HG03025 (cell line): ENCODE results near the gene PIK3AP1.
A peak's percentile ranks its signal among the peaks of the same experiment; 100 is the strongest.

ENCODE experiments used
- ATAC-seq: cut with Tn5 transposase; IDR thresholded peaks from one replicate; pipeline ENCODE4 v1.9.1; 2021; ENCODE audit warnings: mild to moderate bottlenecking, moderate library complexity; ENCODE audit not compliant: unreplicated experiment, low FRiP score

PIK3AP1 gene

DNA sequence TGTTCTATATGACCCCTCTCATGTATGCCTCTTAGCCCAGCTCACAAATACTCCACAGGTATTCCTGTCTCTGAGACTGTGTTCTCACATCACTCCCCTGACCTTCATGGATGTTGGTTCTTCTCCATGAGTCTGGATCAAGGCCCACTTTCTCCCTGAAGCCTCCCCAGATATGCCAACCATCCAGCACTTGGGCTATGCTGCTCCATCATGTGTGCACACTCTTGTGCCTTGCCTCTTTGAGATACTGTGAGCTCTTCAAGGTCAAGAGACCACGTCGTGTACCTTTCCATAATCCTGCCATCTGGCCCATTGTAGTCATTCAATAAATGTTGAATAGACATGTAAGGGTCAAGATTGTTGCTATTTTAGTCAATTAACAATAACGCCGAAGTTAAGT lies 103.4 kb downstream of the PIK3AP1 start:
- ATAC-seq = no peak

DNA sequence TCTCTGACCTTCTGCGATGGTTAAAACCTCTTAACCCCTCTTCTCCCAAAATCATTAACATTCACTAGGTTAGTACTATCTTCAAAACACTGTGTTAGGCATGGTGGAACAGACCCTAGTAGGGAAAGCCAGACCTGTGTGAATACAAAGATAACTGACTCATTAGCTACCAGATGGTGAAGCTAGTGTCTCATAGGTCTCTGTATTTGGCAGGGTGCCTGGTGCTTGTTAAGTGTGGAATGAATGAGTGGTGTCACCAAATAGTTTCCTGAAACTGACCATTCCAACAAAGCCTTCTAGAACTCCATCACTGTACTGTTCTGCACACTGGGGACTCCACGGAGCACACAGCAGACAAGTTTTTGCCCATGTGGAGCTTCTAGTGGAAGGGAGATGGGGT lies 105.8 kb downstream of the PIK3AP1 start:
- no peak for ATAC-seq

GRCh38 chr10:96613576-96613975 lies 106.7 kb downstream of the PIK3AP1 start:
- no peak for ATAC-seq

- ATAC-seq = no peak
Measured at GRCh38 chr10:96612055-96612830, 108.1 kb downstream of the PIK3AP1 start.

DNA sequence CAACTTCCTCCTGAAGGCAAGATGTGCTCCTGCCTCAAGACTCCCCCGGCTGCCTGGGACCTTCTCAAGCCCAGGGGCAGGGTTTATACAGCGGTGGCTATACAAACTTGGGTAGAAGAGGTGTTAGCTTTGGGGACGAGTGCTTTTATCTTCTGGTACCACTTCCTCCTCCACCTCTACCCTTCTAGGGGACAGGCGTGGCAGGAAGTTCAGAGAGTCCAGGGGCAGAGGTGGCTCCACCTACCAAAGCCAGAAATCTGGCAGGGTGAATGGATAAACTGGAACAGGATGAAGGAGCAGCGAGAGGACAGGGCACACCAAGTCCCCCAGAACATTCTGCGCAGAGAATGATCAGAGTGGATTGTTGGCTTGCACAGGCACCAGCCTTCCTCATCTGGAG lies 109.5 kb downstream of the PIK3AP1 start:
- no peak for ATAC-seq

DNA sequence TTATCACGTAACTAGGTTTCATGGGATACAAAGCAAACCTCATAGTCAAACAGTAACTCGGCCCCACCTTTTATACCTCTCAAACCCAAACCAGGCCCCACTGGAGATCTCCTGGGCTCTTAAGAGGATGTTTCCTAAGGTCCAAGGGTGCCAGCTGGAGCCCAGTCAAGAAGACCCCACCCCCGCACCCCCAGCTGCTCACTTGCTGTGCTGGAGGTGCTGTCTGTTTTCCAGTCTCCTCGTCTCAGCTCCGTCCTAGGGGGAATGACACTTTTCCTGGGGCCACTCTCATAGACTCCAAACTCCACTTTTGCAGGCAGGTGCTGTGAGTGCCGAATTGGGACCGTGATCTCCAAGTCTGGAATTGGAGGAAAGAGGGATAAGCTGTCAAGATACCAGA lies 110.8 kb downstream of the PIK3AP1 start:
- no peak for ATAC-seq

DNA sequence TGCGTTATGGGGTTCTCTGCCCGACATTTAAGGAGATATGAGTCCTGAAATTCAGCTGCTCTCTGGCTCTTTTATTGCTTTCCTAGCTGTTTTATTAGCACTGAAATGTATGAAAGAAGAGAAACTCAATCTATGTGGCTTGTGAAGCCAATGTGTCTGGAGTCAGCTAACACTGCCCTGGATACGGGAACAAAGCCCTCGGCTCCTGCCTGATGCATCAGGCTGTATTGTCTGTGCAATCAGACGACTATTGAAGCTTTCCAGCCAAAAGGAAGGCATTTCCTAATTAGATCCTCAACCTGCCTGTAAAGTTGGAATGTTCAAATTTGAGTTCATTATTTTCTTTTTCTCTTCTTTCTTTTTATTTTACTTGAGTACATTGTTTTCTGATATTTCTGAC lies 111.5 kb downstream of the PIK3AP1 start:
- ATAC-seq = no peak

GRCh38 chr10:96608262-96608661 lies 112.1 kb downstream of the PIK3AP1 start:
- no peak for ATAC-seq

- no peak for ATAC-seq
Measured at GRCh38 chr10:96606946-96607345, 113.4 kb downstream of the PIK3AP1 start.

GRCh38 chr10:96606216-96606615 lies 114.1 kb downstream of the PIK3AP1 start:
- ATAC-seq = no peak

GRCh38 chr10:96600337-96600736 lies 120.0 kb downstream of the PIK3AP1 start:
- ATAC-seq = no peak

DNA sequence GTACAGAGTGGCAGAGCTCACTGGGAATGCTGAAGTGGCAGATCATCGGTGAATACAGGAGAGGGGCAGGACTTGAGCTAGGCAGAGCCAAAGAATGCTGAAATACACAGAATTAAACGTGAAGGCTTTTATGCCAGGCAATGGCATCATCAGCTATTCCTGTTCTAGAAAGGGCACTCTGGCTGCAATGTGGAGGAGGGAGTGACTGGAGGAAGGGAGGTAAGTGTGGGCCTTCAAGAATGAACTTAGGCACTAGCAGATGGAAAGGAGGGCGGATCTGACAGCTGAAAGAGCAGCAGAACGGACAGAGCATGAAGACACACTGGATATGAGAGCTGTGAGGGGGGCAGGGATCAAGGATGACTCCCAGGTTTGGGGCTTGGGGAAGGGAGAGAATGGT lies 121.5 kb downstream of the PIK3AP1 start:
- no peak for ATAC-seq

DNA sequence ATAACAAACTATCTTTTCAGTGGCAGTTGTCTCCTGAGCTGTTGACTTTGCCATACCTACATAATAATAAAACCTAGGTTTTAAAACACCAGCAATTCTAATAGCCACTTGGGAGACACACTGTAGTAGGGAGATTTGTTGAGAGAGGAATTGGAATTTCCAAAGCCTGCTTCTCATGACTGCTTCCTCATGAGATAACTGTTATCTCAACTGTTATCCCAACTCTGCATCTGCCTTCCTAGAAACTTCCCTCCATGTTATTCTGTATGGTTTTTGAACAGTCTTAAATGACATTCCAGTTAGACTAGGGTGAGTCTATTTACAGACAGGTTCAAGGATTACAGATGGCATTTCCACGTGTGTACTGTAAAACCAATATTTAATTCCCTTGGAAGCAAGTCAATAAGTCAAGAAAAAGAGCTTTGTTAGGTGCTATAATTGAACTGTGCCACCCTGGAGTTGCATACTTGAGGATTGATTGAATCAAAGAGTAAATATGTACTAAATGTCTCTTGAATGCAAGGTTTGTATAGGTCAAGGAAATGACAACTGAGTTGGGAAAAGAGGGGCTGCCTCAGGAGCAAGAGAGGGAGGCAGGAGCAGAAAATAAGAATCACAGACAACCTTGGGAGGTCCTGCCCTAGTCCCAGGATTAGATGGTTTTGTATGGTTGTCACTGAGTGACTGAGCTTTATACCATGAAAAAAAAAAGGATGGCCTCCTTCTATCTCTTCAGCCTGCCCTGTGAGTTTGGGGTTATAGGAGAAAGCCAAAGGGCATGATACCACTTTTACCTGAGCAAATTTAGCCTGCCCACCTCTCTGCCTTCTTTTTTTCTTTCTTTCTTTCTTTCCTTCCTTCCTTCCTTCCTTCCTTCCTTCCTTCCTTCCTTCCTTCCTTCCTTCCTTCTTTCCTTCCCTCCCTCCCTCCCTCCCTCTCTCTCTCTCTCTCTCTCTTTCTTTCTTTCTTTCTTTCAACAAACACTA lies 123.6 kb downstream of the PIK3AP1 start:
- ATAC-seq = no peak

DNA sequence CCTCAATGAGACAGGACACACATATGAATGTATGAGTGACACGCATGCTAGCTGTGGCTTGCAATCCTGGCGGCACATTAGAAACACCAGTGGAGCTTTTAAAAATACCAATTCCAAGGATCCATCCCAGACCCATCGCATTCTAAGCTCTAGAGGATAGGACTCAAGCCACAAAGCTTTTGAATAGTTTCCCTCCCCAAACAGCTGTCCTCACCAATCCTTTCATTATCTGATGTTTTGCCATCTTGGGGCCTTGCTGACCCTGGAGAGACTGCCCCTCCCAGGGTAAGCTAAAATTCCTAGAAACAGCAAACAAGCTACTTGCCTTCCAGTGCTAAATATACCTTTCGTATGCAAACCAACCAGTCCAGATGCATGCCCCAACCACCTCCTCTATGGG lies 124.6 kb downstream of the PIK3AP1 start:
- no peak for ATAC-seq

GRCh38 chr10:96591946-96592345 lies 128.4 kb downstream of the PIK3AP1 start:
- no peak for ATAC-seq

DNA sequence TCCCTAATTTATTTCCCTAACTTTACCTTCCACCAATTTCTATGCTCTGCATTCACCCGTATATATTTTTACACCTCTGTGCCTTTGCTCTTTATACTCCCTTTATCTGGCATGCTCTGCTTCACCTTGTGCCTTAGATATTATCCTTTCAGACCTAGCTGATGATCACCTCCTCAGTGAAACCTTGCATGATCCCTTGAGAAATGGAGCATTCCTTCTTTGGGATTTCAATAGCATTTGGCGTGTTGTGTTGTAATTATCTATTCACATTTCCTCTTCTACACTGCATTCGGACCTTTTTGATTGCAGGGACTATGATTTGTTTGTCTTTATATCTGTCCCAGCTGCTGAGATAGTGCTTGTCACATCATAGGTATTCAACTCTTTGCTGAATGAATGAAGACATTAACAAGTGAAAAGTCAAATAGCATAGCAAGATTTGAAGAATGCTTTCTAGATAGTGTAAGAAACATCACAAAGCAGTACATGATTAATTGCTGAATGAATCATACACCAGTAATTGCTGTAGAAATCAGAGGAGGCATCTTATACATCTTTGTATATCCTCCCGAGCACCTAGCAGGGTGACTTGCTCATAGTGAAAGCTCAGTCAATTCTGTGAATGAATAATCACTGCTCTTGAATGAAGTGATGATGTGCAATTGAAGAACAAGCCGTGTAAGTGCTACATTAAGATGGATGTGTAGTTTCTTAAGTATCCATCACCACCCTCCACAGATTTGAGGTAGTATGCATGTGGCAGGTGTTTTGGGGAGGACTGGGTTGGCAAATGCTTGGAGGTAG lies 131.5 kb downstream of the PIK3AP1 start:
- no peak for ATAC-seq

GRCh38 chr10:96588060-96588554 lies 132.2 kb downstream of the PIK3AP1 start:
- no peak for ATAC-seq

GRCh38 chr10:96587264-96588059 lies 132.9 kb downstream of the PIK3AP1 start:
- ATAC-seq = no peak

GRCh38 chr10:96586419-96587263 lies 133.7 kb downstream of the PIK3AP1 start, which contains the start of gene TM9SF3:
Gene TM9SF3, minus strand, starts transcription at chr10:96587012. Its CDS starts 177 bp downstream, at chr10:96586835.
- peak; percentile 82 for ATAC-seq
